Measurements from ENCODE around the gene HACD2. TPM values are rescaled to one million over a fixed set of nuclear protein-coding genes. Genes with fewer than 3 reads are reported as not detected.

HACD2 gene
- total and polyA plus RNA-seq, 9 of the 15 experiments (the other 6 are each of a cell fraction or from before 2014, with no cell fraction given): 1.3 to 10.5 (median 3.8) TPM

- H3K27ac ChIP-seq (ENCODE audit: extremely low read depth, low read depth, low read length): no peak overlapping the region
- H4K20me1 ChIP-seq (replicated peaks; ENCODE audit: control insufficient read depth, insufficient read depth, low read length): no peaks in the 10 kb centered on the region
- peaks cover 3% of the 10 kb centered on the region; the same call in 1 of the 3 replicates for H3K36me3 ChIP-seq (ENCODE audit: control insufficient read depth, insufficient read depth, low read length)
- ATAC-seq: no peak
- ChIA-PET CTCF (ENCODE audit: low intra/inter-chr PET ratio) (no interaction called here), POLR2A (no interaction called here)
- in situ Hi-C loops (cut with MboI): no loop called here
- H3K4me1 ChIP-seq (replicated peaks in 1 of 2; ENCODE audit: control insufficient read depth in 2 of 2, insufficient read depth in 2 of 2, low read length in 2 of 2): peaks cover 0 to under 1% of the 10 kb centered on the region in 2 experiments; a peak in 1 of 5 replicates
- no peak for FAIRE-seq
- no TSS peak for BruUV-seq (replicated peaks)
- H3K27me3 ChIP-seq (ENCODE audit: control insufficient read depth in 2 of 2, insufficient read depth in 2 of 2, low read length in 2 of 2): no peaks in the 10 kb centered on the region
- no peaks in the 10 kb centered on the region for H3K79me2 ChIP-seq (ENCODE audit: control insufficient read depth, insufficient read depth, low read length)
- no peak overlapping the region for H2AFZ ChIP-seq (ENCODE audit: low read depth, low read length)
- H3K4me2 ChIP-seq (ENCODE audit: insufficient read depth, low read length): no peak overlapping the region
- H3K9me1 ChIP-seq (ENCODE audit: control insufficient read depth, insufficient read depth, low read length): no peaks in the 10 kb centered on the region
- intact Hi-C loops (cut with micrococcal nuclease): no loop called here
- DNase-seq (ENCODE audit: extremely low read depth in 1 of 4, low spot score in 3 of 4): no peak
- TF ChIP-seq ZNF445 (CRISPR knock-in tag; IDR thresholded peaks at IDR 0.05; ENCODE audit: low read depth): no peak
- no peak for TF ChIP-seq ETS2 (tag; IDR thresholded peaks at IDR 0.05; ENCODE audit: borderline replicate concordance, poor library complexity, severe bottlenecking)
- TF ChIP-seq TEAD4 (IDR thresholded peaks at IDR 0.05; ENCODE audit: low read length): peak; percentile 31; the same call in 1 of the 2 replicates
- TF ChIP-seq TEAD4 (CRISPR knock-in tag; IDR thresholded peaks at IDR 0.05; ENCODE audit: borderline replicate concordance): no peak
- TF ChIP-seq CBFA2T3 (IDR thresholded peaks at IDR 0.05): peak; percentile 45
- TF ChIP-seq SRSF1 (IDR thresholded peaks at IDR 0.05; ENCODE audit: low read depth, low read length): no peak
- no peak for TF ChIP-seq KDM5B (IDR thresholded peaks at IDR 0.05; ENCODE audit: insufficient replicate concordance, low read depth, low read length)
- TF ChIP-seq ARID1B (IDR thresholded peaks at IDR 0.05): 0 out of 2 replicates have a peak, but pooled peaks have one; percentile 15
- no peak for TF ChIP-seq ZHX1 (conservative IDR thresholded peaks at IDR 0.05; ENCODE audit: low read length)
- no peaks in the 10 kb centered on the region for H3K9me3 ChIP-seq (replicated peaks; ENCODE audit: control insufficient read depth, insufficient read depth, low read depth, low read length)
- H3K4me3 ChIP-seq: no peak overlapping the region
- H3K9ac ChIP-seq (ENCODE audit: insufficient read depth in 1 of 2, low read depth in 2 of 2, low read length in 2 of 2): no peak overlapping the region
Observed at GRCh38 chr3:123611082-123611481, 26.2 kb upstream of the HACD2 start.
